Measurements from ENCODE around the gene ESRRA.

The ESRRA gene

GRCh38 chr11:64305075-64305690 lies at the start of gene ESRRA:
Gene ESRRA, plus strand, starts transcription at chr11:64305524. Its CDS starts 1,656 bp downstream, at chr11:64307180.
- Histone ChIP-seq H3K4me2 (peak within 1 kb of the TSS; percentile 90), H3K27me3 (ENCODE audit: insufficient read depth, low read depth) (peaks cover 6% of the 10 kb centered on the region), H4K20me1 (ENCODE audit: insufficient read depth) (no peaks in the 10 kb centered on the region), H3K4me3 (IDR thresholded peaks at IDR 0.05; ENCODE audit: insufficient read depth, low read depth, low read length) (no peak within 1 kb of the TSS), H3K4me1 (ENCODE audit: low read depth, poor library complexity, severe bottlenecking) (peaks cover 52% of the 10 kb centered on the region), H3K27ac (peak within 1 kb of the TSS; percentile 100), H3K36me3 (ENCODE audit: insufficient read depth) (no peaks in the 10 kb centered on the region), H3K79me2 (ENCODE audit: insufficient read depth, low read depth) (peaks cover 26% of the 10 kb centered on the region), H3K9ac (peak within 1 kb of the TSS; percentile 98), H2AFZ (ENCODE audit: low read depth) (peak within 1 kb of the TSS; percentile 77)
- TF ChIP-seq, protein P1, sequence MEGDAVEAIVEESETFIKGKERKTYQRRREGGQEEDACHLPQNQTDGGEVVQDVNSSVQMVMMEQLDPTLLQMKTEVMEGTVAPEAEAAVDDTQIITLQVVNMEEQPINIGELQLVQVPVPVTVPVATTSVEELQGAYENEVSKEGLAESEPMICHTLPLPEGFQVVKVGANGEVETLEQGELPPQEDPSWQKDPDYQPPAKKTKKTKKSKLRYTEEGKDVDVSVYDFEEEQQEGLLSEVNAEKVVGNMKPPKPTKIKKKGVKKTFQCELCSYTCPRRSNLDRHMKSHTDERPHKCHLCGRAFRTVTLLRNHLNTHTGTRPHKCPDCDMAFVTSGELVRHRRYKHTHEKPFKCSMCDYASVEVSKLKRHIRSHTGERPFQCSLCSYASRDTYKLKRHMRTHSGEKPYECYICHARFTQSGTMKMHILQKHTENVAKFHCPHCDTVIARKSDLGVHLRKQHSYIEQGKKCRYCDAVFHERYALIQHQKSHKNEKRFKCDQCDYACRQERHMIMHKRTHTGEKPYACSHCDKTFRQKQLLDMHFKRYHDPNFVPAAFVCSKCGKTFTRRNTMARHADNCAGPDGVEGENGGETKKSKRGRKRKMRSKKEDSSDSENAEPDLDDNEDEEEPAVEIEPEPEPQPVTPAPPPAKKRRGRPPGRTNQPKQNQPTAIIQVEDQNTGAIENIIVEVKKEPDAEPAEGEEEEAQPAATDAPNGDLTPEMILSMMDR (conservative IDR thresholded peaks at IDR 0.05; ENCODE audit: low read depth, low read length), result no peak

DNA sequence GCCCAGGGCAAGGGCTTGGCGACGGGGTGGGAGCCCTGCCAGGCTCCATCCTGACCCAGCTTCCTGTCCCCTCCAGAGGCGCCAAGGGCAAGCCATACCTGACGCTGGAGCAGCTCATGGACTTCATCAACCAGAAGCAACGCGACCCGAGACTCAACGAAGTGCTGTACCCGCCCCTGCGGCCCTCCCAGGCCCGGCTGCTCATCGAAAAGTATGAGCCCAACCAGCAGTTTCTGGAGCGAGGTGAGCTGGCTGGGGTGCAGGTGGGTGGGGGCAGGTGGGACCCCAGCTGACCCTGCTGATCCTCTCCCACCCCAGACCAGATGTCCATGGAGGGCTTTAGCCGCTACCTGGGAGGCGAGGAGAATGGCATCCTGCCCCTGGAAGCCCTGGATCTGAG lies 49.0 kb upstream of the ESRRA start:
- Histone ChIP-seq H3K36me3 (ENCODE audit: insufficient read depth) (no peaks in the 10 kb centered on the region), H3K4me3 (IDR thresholded peaks at IDR 0.05; ENCODE audit: insufficient read depth, low read depth, low read length) (no peak overlapping the region), H2AFZ (ENCODE audit: low read depth) (no peak overlapping the region), H3K79me2 (ENCODE audit: insufficient read depth, low read depth) (no peaks in the 10 kb centered on the region), H3K4me2 (no peak overlapping the region), H3K9ac (no peak overlapping the region), H4K20me1 (ENCODE audit: insufficient read depth) (no peaks in the 10 kb centered on the region), H3K27me3 (ENCODE audit: insufficient read depth, low read depth) (no peaks in the 10 kb centered on the region), H3K27ac (no peak overlapping the region), H3K4me1 (ENCODE audit: low read depth, poor library complexity, severe bottlenecking) (peaks cover 6% of the 10 kb centered on the region)
- TF ChIP-seq, protein P1 (conservative IDR thresholded peaks at IDR 0.05; ENCODE audit: low read depth, low read length), result no peak

- Histone ChIP-seq H4K20me1 (ENCODE audit: insufficient read depth) (no peaks in the 10 kb centered on the region), H3K4me3 (IDR thresholded peaks at IDR 0.05; ENCODE audit: insufficient read depth, low read depth, low read length) (no peak overlapping the region), H3K79me2 (ENCODE audit: insufficient read depth, low read depth) (no peaks in the 10 kb centered on the region), H3K27me3 (ENCODE audit: insufficient read depth, low read depth) (no peaks in the 10 kb centered on the region), H3K9ac (no peak overlapping the region), H3K36me3 (ENCODE audit: insufficient read depth) (no peaks in the 10 kb centered on the region), H3K4me2 (no peak overlapping the region), H3K27ac (no peak overlapping the region), H3K4me1 (ENCODE audit: low read depth, poor library complexity, severe bottlenecking) (no peaks in the 10 kb centered on the region), H2AFZ (ENCODE audit: low read depth) (no peak overlapping the region)
- TF ChIP-seq, protein P1 (conservative IDR thresholded peaks at IDR 0.05; ENCODE audit: low read depth, low read length), result no peak
These were observed 47.0 kb upstream of the ESRRA start for GRCh38 chr11:64258356-64258755.

- TF ChIP-seq, protein P1 (conservative IDR thresholded peaks at IDR 0.05; ENCODE audit: low read depth, low read length), result no peak
- H3K4me2 ChIP-seq, result no peak overlapping the region
- H3K27ac ChIP-seq, result no peak overlapping the region
- no peaks in the 10 kb centered on the region for H3K27me3 ChIP-seq (ENCODE audit: insufficient read depth, low read depth)
- H4K20me1 ChIP-seq (ENCODE audit: insufficient read depth), result no peaks in the 10 kb centered on the region
- no peak overlapping the region for H2AFZ ChIP-seq (ENCODE audit: low read depth)
- H3K79me2 ChIP-seq (ENCODE audit: insufficient read depth, low read depth), result no peaks in the 10 kb centered on the region
- H3K4me1 ChIP-seq (ENCODE audit: low read depth, poor library complexity, severe bottlenecking), result no peaks in the 10 kb centered on the region
- H3K9ac ChIP-seq, result no peak overlapping the region
- no peaks in the 10 kb centered on the region for H3K36me3 ChIP-seq (ENCODE audit: insufficient read depth)
- no peak overlapping the region for H3K4me3 ChIP-seq (IDR thresholded peaks at IDR 0.05; ENCODE audit: insufficient read depth, low read depth, low read length)
These were observed 46.3 kb upstream of the ESRRA start for GRCh38 chr11:64258946-64259532.
